Putamen (tissue), 1 donor: ENCODE data around the gene GDF15.
"Not testable (repeated sequence)": the region's sequence is repeated elsewhere in the genome, so short reads cannot be mapped to it uniquely, and the experiment has no call there.

Experiments
- DNase-seq: peaks from one replicate; pipeline ENCODE4 v3.0.0-alpha.2; 2016; ENCODE audit warnings: low spot score

The GDF15 gene

GRCh38 chr19:18385675-18386542 lies at the start of gene GDF15:
Gene GDF15, plus strand, starts transcription at chr19:18386158. Its CDS starts 32 bp downstream, at chr19:18386190.
- DNase-seq = no peak

- no peak for DNase-seq
Observed at GRCh38 chr19:18338541-18338940, 47.4 kb upstream of the GDF15 start.

GRCh38 chr19:18339723-18340122 lies 46.2 kb upstream of the GDF15 start:
- no peak for DNase-seq

- peak; percentile 68 for DNase-seq
Observed at GRCh38 chr19:18340190-18340989, 45.6 kb upstream of the GDF15 start, which contains the start of gene PGPEP1. Gene PGPEP1, plus strand, starts transcription at chr19:18340598. Its CDS starts 84 bp downstream, at chr19:18340682.

GRCh38 chr19:18340990-18341868 lies 44.7 kb upstream of the GDF15 start:
- DNase-seq = no peak

- no peak for DNase-seq
Observed at GRCh38 chr19:18342090-18342632, 43.8 kb upstream of the GDF15 start.

GRCh38 chr19:18344582-18344950 lies 41.4 kb upstream of the GDF15 start:
- DNase-seq = no peak

- DNase-seq = no peak
Observed at GRCh38 chr19:18345296-18345695, 40.7 kb upstream of the GDF15 start.

- peak; percentile 67 for DNase-seq
Observed at GRCh38 chr19:18346091-18346490, 39.9 kb upstream of the GDF15 start.

- DNase-seq = no peak
Observed at GRCh38 chr19:18348171-18348570, 37.8 kb upstream of the GDF15 start.

- not testable (repeated sequence) for DNase-seq
Observed at GRCh38 chr19:18348818-18349339, 37.1 kb upstream of the GDF15 start.

- DNase-seq = no peak
Observed at GRCh38 chr19:18349524-18350128, 36.3 kb upstream of the GDF15 start.

GRCh38 chr19:18350490-18350889 lies 35.5 kb upstream of the GDF15 start:
- DNase-seq = no peak

GRCh38 chr19:18351544-18351943 lies 34.4 kb upstream of the GDF15 start:
- no peak for DNase-seq

- DNase-seq = no peak
Observed at GRCh38 chr19:18353378-18354005, 32.5 kb upstream of the GDF15 start.

GRCh38 chr19:18354743-18355142 lies 31.2 kb upstream of the GDF15 start:
- DNase-seq = not testable (repeated sequence)

GRCh38 chr19:18357041-18357440 lies 28.9 kb upstream of the GDF15 start:
- DNase-seq = no peak

GRCh38 chr19:18361646-18362045 lies 24.3 kb upstream of the GDF15 start:
- DNase-seq = no peak

- no peak for DNase-seq
Observed at GRCh38 chr19:18362934-18363542, 22.9 kb upstream of the GDF15 start.

- DNase-seq = no peak
Observed at GRCh38 chr19:18363787-18364186, 22.2 kb upstream of the GDF15 start.
